Stomach (tissue), 4 donors: Measurements from ENCODE around the gene GABRB3.

Source experiments
- CTCF ChIP-seq, 7 experiments: fragments of 450-650 bp in 4 of 7; fragments of 200-600 bp in 3 of 7; sonication (generic) in 3 of 7; IDR thresholded peaks; one replicate each; pipeline ENCODE4 v1.5.1; 2016 to 2019; ENCODE audit warnings: antibody characterized with exemption in 7 of 7, control low read depth in 2 of 7, mild to moderate bottlenecking in 1 of 7
- POLR2AphosphoS5 ChIP-seq, 3 donors: sonication (generic); formaldehyde crosslinking; IDR thresholded peaks; one replicate each; pipeline ENCODE4 v1.6.1; 2016; ENCODE audit warnings: antibody characterized with exemption in 3 of 3

- TF ChIP-seq POLR2AphosphoS5 (IDR thresholded peaks at IDR 0.05) = no peak
- TF ChIP-seq CTCF (IDR thresholded peaks at IDR 0.05) = no peak
These were observed 60.5 kb downstream of the GABRB3 start for GRCh38 chr15:26712335-26712734.
